Measurements from ENCODE around the gene CEP164.

DNA sequence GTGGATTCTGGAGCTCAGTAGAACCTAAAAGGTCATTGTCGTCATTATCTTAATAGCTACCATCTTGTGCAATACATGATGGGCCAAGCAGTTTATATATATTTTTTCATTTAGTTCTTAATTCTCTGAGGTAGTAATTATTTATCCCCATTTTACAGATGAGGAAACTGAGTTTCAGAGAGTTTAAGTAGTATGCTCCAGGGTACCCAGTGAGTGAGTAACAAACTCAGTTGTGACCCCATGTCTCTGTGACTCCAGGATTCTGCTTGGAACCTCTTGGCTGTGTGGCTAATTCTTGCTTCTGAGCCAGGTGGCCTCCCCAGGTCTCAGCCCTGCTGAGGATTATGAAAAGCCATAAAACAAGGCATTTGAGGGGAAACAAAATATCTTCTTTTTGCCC lies 82.6 kb downstream of the CEP164 start:
- no peak for TF ChIP-seq MEF2B (IDR thresholded peaks at IDR 0.05; ENCODE audit: partially characterized antibody, poor library complexity, severe bottlenecking)
- no peak for TF ChIP-seq SREBF1 (IDR thresholded peaks at IDR 0.05; ENCODE audit: low read length)
- TF ChIP-seq, protein P1, sequence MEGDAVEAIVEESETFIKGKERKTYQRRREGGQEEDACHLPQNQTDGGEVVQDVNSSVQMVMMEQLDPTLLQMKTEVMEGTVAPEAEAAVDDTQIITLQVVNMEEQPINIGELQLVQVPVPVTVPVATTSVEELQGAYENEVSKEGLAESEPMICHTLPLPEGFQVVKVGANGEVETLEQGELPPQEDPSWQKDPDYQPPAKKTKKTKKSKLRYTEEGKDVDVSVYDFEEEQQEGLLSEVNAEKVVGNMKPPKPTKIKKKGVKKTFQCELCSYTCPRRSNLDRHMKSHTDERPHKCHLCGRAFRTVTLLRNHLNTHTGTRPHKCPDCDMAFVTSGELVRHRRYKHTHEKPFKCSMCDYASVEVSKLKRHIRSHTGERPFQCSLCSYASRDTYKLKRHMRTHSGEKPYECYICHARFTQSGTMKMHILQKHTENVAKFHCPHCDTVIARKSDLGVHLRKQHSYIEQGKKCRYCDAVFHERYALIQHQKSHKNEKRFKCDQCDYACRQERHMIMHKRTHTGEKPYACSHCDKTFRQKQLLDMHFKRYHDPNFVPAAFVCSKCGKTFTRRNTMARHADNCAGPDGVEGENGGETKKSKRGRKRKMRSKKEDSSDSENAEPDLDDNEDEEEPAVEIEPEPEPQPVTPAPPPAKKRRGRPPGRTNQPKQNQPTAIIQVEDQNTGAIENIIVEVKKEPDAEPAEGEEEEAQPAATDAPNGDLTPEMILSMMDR (IDR thresholded peaks at IDR 0.05 in 2 of 3, conservative IDR thresholded peaks at IDR 0.05 in 1 of 3; ENCODE audit: control insufficient read depth in 2 of 3, extremely low read depth in 1 of 3, insufficient read depth in 1 of 3, low read depth in 3 of 3, low read length in 3 of 3): no peak
- TF ChIP-seq SMC3 (IDR thresholded peaks at IDR 0.05; ENCODE audit: borderline replicate concordance, low read length): no peak
- no peak for TF ChIP-seq GABPA (IDR thresholded peaks at IDR 0.05; ENCODE audit: low read depth)
- no peak for TF ChIP-seq MTA3 (IDR thresholded peaks at IDR 0.05; ENCODE audit: borderline replicate concordance, low read length)
- no peak for TF ChIP-seq POLR2AphosphoS5 (IDR thresholded peaks at IDR 0.05; ENCODE audit: low read length)
- TF ChIP-seq DPF2 (IDR thresholded peaks at IDR 0.05): no peak
- TF ChIP-seq POLR2A (IDR thresholded peaks at IDR 0.05; ENCODE audit: low read depth, low read length): no peak
- no peak for TF ChIP-seq BMI1 (IDR thresholded peaks at IDR 0.05; ENCODE audit: borderline replicate concordance)
- TF ChIP-seq, protein P2, sequence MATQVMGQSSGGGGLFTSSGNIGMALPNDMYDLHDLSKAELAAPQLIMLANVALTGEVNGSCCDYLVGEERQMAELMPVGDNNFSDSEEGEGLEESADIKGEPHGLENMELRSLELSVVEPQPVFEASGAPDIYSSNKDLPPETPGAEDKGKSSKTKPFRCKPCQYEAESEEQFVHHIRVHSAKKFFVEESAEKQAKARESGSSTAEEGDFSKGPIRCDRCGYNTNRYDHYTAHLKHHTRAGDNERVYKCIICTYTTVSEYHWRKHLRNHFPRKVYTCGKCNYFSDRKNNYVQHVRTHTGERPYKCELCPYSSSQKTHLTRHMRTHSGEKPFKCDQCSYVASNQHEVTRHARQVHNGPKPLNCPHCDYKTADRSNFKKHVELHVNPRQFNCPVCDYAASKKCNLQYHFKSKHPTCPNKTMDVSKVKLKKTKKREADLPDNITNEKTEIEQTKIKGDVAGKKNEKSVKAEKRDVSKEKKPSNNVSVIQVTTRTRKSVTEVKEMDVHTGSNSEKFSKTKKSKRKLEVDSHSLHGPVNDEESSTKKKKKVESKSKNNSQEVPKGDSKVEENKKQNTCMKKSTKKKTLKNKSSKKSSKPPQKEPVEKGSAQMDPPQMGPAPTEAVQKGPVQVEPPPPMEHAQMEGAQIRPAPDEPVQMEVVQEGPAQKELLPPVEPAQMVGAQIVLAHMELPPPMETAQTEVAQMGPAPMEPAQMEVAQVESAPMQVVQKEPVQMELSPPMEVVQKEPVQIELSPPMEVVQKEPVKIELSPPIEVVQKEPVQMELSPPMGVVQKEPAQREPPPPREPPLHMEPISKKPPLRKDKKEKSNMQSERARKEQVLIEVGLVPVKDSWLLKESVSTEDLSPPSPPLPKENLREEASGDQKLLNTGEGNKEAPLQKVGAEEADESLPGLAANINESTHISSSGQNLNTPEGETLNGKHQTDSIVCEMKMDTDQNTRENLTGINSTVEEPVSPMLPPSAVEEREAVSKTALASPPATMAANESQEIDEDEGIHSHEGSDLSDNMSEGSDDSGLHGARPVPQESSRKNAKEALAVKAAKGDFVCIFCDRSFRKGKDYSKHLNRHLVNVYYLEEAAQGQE (IDR thresholded peaks at IDR 0.05; ENCODE audit: low read depth, low read length): no peak

All from GM12878 (cell line).